ENCODE results near the gene SH3BP5L.

SH3BP5L gene

DNA sequence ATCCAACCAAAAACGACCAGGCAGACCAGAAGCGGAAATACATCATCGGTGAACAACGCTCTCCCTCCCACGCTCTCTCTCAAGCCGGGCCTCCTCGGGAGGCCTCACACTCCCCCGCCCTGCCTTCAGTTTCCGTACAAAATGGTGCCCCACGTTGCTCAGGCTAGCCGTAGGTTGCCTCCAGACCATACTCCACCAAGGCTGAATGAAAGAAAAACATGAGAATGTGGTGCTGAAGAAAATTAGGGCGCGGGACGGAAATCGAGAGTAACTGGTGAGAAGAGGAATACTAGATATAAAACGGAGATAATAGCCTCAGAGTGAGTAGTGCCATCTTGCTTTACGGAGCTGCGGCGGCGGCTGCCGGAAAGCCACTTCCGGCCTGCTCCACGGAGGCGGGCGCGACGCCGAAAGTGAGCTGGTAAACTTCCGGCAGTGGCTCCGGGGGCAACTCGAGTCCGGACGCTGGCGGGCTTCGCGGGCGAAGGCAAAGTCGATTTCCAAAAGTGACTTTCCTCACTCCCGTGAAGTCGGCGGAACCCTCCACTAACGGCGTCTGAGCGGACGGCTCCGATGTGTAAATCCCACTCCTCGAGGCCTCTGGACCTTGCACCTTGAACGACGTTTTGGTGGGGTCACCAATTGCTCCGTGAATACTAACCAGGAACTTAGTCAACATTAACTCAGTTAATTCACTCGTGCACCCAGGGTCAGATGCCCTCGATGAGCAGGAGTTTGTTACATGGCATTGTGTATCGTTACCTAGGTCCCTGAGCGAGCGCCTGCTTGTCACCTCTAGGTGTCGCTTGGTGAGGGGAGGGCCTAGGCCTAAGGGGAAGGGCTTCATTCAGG, at the start of gene SH3BP5L:
Gene SH3BP5L, minus strand, starts transcription at position 7 of the 852 bp plus-strand sequence. CDS start 980 bp downstream, outside the sequence.
- peak; percentile 83 for DNase-seq (ENCODE audit: extremely low read depth, low read depth)
- peak within 1 kb of the TSS; percentile 79 for H3K4me3 ChIP-seq (replicated peaks; ENCODE audit: low read depth, low read length)
- TF ChIP-seq, protein P1, sequence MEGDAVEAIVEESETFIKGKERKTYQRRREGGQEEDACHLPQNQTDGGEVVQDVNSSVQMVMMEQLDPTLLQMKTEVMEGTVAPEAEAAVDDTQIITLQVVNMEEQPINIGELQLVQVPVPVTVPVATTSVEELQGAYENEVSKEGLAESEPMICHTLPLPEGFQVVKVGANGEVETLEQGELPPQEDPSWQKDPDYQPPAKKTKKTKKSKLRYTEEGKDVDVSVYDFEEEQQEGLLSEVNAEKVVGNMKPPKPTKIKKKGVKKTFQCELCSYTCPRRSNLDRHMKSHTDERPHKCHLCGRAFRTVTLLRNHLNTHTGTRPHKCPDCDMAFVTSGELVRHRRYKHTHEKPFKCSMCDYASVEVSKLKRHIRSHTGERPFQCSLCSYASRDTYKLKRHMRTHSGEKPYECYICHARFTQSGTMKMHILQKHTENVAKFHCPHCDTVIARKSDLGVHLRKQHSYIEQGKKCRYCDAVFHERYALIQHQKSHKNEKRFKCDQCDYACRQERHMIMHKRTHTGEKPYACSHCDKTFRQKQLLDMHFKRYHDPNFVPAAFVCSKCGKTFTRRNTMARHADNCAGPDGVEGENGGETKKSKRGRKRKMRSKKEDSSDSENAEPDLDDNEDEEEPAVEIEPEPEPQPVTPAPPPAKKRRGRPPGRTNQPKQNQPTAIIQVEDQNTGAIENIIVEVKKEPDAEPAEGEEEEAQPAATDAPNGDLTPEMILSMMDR (IDR thresholded peaks at IDR 0.05; ENCODE audit: low read depth, low read length, missing control alignments), result peak; percentile 65

DNA sequence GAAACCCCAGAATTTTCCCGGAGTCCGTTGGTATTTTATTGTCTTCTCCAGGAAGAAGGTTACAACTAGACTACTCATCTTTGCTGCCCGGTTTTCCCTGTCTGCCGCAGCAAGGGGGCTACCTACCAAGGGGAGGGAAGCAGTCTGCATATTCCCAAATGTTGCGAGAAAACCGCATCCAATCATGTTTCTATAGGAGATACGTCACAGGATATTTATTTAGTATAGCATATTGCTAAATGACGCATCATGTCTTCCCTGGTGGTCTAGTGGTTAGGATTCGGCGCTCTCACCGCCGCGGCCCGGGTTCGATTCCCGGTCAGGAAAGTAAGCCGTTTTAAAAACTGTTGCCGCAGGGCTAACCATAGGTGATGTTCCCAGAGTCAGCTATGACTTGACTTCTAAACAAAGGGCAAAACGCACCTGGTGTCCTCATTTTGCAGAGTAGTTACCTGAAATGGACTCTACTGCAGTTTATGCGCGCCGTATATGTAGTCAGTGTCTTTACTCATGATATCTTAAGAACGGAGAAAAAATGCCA, 48.3 kb upstream of the SH3BP5L start:
- TF ChIP-seq, protein P1 (IDR thresholded peaks at IDR 0.05; ENCODE audit: low read depth, low read length, missing control alignments), result no peak
- peak; percentile 72 for DNase-seq (ENCODE audit: extremely low read depth, low read depth)
- peak overlapping the region; percentile 68 for H3K4me3 ChIP-seq (replicated peaks; ENCODE audit: low read depth, low read length)

DNA sequence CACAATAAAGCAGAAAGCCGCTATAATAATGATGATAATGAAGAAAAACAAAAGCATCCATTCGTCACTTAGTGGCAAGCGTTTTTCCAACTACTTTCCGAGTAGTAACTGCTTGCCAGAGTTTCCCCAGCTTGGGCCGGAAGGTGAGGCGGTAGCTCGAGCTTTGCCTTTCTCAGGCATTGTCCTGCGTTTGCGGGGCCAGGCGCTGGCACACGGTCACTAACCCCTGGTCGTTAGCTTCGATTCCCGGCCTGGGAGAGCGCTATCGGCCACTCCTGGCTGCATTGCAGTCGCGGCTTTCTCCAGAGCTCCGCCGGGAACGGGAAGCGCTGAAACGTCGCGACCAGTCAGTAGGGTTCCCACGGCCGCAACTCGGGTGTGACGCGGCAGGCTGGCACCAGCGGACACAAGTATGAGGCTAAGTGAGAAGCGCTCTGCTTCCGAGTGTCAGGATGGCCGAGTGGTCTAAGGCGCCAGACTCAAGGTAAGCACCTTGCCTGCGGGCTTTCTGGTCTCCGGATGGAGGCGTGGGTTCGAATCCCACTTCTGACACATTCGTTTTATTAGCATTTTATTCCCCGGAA, 47.8 kb upstream of the SH3BP5L start:
- H3K4me3 ChIP-seq (replicated peaks; ENCODE audit: low read depth, low read length), result peak overlapping the region; percentile 68
- DNase-seq (ENCODE audit: extremely low read depth, low read depth), result peak; percentile 90
- TF ChIP-seq, protein P1 (IDR thresholded peaks at IDR 0.05; ENCODE audit: low read depth, low read length, missing control alignments), result no peak

DNA sequence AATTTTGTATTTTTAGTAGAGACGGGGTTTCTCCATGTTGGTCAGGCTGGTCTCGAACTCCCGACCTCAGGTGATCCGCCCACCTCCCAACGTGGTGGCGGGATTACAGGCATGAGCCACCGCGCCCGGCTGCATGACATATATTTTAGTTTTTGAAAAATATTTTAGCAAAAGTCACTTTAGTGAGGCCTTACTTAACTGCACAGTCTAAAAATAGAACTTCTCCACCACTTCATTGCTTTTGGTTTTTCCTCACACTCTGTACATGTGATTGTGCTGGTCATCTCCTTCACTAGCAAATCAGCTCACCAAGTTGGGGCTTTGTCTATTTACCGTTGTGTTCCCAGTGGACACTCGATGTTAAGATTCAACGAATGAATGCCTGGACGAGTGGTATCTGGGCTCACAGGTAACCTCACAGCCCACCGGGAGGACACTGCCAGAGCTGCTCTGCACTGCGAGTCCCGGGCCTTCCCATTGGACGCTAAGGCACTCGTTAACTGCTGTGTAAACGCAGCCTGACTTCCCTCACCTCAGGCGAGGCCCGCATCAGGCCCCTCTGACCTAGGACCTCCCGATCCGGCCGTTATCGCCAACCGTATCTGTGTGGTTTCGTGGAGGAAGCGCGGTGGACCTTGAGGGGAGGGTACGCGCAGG, 47.2 kb upstream of the SH3BP5L start:
- DNase-seq (ENCODE audit: extremely low read depth, low read depth), result no peak
- H3K4me3 ChIP-seq (replicated peaks; ENCODE audit: low read depth, low read length), result peak overlapping the region; percentile 68
- TF ChIP-seq, protein P1 (IDR thresholded peaks at IDR 0.05; ENCODE audit: low read depth, low read length, missing control alignments), result no peak

DNA sequence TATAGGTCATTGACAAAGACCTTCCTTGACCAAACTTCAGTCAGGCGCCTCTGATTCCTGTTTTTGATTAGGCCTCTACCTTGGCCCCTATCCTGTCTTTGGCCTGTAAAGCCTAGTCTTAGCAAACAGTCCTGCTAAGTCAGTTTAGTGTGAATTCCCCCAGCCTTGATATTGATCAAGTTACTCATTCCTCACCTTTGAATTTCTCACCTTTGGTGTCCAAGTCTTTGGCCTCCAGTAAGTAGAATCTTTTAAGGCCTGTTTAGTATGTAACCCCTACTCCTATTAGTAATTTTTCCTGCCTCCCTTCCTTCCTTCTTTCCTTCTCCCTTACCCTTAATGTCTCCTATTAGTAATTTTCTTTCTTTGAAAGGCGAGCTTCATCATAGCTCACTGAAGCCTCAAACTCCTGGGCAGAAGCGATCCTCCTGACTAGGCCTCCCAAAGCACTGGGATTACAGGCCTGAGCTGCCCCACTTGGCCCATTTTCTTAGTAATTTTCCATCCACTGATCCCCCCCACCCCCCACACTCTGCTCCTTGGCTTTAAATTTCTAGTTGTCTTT, 46.2 kb upstream of the SH3BP5L start:
- H3K4me3 ChIP-seq (replicated peaks; ENCODE audit: low read depth, low read length), result peak overlapping the region; percentile 68; the same call in 1 of the 2 replicates
- no peak for DNase-seq (ENCODE audit: extremely low read depth, low read depth)
- TF ChIP-seq, protein P1 (IDR thresholded peaks at IDR 0.05; ENCODE audit: low read depth, low read length, missing control alignments), result no peak

Data from HFF-Myc (cell line).